AG10803 (cell line): ENCODE results near the gene ADGRB3.

Source experiments
- DNase-seq: peaks from one replicate; pipeline ENCODE4 v3.0.0; 2010; ENCODE audit warnings: low read depth
- H3K4me3 ChIP-seq: 2 replicates; pipeline ENCODE4 v1.5.1; 2011; ENCODE audit warnings: mild to moderate bottlenecking, low read length, control low read depth
- TF ChIP-seq, protein P1 (sequence below): conservative IDR thresholded peaks from 2 replicates; pipeline ENCODE4 v1.5.1; 2011; ENCODE audit warnings: mild to moderate bottlenecking, low read length, control low read depth, inconsistent platforms

ADGRB3 gene

DNA sequence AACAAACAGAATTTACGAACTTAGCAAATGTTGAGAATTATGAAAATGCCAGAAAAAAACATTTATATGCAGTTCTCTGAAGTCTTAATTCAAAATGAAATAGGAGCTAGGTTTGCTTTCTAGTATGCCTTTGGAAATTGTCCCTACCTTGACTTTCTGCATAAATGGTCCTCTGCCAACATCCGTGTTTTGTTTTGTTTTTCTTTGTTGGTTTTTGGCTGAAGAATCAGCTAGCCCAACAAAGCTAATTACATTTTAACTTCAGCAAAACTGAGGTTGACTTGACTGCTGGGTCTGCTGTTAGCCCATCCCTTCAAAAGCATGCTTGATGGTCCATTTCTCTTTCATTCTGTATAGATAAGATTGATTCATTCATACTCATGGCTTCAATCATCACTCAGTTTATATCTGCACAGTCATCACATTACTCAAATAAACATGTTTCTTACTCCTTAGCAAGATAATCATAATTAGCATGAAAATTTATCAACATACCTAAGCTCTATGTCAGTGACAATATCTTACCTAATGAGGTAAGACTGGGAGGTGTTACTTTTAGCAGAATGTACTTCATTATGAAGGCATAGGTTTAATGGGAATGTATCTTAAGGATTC, 76.4 kb downstream of the ADGRB3 start:
- TF ChIP-seq, protein P1, sequence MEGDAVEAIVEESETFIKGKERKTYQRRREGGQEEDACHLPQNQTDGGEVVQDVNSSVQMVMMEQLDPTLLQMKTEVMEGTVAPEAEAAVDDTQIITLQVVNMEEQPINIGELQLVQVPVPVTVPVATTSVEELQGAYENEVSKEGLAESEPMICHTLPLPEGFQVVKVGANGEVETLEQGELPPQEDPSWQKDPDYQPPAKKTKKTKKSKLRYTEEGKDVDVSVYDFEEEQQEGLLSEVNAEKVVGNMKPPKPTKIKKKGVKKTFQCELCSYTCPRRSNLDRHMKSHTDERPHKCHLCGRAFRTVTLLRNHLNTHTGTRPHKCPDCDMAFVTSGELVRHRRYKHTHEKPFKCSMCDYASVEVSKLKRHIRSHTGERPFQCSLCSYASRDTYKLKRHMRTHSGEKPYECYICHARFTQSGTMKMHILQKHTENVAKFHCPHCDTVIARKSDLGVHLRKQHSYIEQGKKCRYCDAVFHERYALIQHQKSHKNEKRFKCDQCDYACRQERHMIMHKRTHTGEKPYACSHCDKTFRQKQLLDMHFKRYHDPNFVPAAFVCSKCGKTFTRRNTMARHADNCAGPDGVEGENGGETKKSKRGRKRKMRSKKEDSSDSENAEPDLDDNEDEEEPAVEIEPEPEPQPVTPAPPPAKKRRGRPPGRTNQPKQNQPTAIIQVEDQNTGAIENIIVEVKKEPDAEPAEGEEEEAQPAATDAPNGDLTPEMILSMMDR, result no peak
- DNase-seq, result no peak

DNA sequence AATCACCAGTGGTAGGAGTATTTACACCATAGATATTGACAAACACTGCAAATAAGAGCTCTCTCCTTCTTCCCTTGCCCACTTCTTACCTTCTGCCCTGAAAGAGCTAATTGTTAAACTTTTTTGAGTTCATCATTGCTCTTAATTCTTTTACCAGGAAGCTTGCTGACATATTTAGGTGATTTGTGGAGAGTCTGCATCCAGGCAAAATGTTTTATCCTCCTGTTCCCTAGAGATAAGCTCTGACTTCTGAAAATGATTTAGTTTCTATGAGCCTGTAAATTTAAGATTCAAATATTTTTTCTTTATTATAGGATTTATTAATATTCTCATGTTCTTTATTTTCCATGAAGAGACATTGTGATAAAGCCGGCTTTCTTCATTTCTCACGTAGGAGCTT, 81.5 kb downstream of the ADGRB3 start:
- no peak overlapping the region for H3K4me3 ChIP-seq
- TF ChIP-seq, protein P1, result no peak
- no peak for DNase-seq

More for the DNA sequence above, 76.4 kb downstream of the ADGRB3 start:
- H3K4me3 ChIP-seq, result no peak overlapping the region

DNA sequence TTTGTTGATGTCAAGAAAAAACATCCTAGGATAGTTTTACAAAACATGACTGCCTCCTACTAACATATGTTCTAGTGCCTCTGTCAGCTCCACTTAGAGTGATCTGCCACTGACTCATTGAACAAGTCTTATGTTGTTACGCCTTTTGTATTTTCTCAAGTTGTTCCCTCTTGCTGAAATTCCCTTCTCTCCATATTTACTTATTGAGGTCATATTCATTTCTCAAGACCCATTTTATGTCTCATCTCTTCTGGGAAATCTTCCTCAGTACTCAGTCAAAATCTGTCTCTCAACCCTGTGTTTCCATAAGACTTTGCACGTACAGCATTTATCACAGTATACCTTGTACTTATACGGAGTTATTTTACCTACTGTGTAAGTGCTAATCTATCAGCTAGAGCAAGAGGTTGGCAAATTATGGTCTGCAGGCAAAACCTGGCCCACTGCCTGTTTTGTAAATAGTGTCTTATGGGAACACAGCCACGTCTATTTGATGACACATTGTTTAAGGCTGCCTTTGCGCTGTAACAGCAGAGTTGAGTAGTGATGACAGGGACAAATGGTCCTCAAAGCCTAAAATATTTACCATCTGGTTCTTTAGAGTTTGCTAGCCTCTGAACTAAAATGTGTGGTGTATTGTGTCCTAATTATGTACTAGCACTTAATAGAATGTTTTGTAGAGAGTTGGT, 83.4 kb downstream of the ADGRB3 start:
- DNase-seq, result peak; percentile 17
- TF ChIP-seq, protein P1, result no peak
- no peak overlapping the region for H3K4me3 ChIP-seq

DNA sequence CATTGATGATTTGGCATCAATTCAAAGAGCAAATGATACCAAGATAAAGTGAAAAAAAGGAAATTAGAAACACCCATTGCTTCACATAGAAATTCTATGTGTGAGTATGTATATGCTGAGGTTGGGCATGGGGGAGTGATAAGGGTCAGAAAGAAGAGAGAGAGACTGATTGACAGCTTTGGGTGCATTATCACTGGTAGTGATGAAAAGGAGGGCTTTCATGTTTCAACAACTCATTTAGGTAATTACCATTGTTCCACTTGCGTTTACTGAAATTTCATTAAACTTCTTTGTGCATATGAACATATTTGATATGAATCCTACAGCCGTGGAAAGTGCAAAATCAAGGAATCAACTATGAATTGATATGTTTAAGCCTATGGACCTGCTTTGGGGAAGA, 84.7 kb downstream of the ADGRB3 start:
- H3K4me3 ChIP-seq, result no peak overlapping the region
- TF ChIP-seq, protein P1, result no peak
- DNase-seq, result no peak

DNA sequence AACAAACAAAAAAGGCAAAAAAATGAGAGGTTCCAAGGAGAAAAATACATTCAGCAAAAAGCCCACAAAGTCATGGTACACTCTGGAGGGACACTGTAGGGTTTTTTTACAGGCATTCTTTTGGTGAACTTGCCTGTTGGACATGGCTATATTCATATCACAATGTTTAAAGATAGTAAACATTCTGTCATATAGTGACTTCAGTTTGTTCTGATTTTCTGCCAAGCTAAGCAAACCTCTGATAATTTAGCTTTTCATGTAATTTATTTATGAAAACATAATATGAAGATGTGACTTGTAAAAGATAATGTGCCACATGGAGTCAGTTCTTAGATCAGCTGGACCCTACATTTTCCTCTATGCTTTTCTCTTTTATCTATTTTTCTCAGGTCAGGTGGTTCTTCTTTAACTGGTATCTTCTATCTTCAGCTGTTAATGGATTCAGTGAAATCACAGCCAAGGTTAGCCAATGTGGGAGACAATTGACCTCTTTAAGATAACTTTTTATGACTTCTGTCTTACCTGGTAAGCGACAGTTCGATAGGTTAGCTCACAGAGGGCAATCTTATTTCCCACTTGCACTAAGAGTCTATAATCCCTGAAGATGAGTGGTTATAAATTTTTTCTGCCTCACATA, 87.9 kb downstream of the ADGRB3 start:
- H3K4me3 ChIP-seq, result no peak overlapping the region
- TF ChIP-seq, protein P1, result no peak
- no peak for DNase-seq

DNA sequence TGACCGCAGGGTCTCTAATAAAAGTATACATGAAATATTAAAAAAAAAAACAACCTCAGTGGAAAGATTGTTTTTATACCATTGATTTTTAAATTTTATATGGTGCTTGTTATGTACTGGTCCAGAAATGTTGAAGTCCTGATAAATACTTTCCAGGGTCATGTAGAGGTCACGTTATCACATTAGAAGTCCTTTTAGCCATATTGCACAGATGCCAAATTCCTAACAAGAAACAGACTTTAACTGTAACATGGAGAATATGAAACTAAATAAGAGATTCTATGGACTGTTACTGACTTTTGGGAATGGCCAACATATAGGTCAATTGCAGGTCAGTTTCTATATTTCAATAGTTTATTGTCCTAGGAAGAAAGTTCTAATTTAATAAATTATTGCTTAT, 89.0 kb downstream of the ADGRB3 start:
- TF ChIP-seq, protein P1, result no peak
- DNase-seq, result no peak
- H3K4me3 ChIP-seq, result no peak overlapping the region

DNA sequence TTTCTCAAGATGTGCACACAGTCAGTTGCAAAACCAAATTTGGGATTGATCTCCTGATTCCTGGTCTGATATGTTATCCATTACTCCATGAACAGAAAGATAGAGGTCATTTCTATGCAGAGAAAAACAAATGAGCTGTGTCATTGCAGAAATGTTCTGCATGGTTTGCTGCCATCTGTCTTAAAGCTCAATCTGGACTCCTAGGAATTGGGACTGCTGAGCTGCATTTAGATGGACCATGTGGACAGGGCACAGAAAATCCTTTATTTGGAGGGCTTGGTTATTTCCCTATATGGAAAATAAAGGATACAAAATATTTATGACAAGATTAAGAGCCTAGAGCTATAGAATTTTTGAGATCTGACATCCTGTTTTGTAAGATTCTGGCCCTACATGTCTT, 91.3 kb downstream of the ADGRB3 start:
- no peak overlapping the region for H3K4me3 ChIP-seq
- DNase-seq, result no peak
- TF ChIP-seq, protein P1, result no peak
